Superior temporal gyrus (tissue), 1 donor: ENCODE measurements around the gene RAPGEF5.

Experiments used
- DNase-seq: peaks from one replicate; pipeline ENCODE4 v3.0.0-alpha.2; 2016; ENCODE audit errors: extremely low spot score

The RAPGEF5 gene

GRCh38 chr7:22194658-22195273, 162.2 kb downstream of the RAPGEF5 start:
- peak; percentile 85 for DNase-seq

GRCh38 chr7:22193450-22193983, 163.4 kb downstream of the RAPGEF5 start:
- peak; percentile 92 for DNase-seq

- no peak for DNase-seq
Measured at GRCh38 chr7:22192801-22193200, 164.2 kb downstream of the RAPGEF5 start.

- DNase-seq = no peak
Measured at GRCh38 chr7:22190736-22191135, 166.2 kb downstream of the RAPGEF5 start.

GRCh38 chr7:22189741-22190140, 167.2 kb downstream of the RAPGEF5 start:
- no peak for DNase-seq

- DNase-seq = no peak
Measured at GRCh38 chr7:22189230-22189629, 167.7 kb downstream of the RAPGEF5 start.

GRCh38 chr7:22187691-22188348, 169.1 kb downstream of the RAPGEF5 start:
- DNase-seq = no peak

- no peak for DNase-seq
Measured at GRCh38 chr7:22185559-22185958, 171.4 kb downstream of the RAPGEF5 start.

GRCh38 chr7:22184549-22185199, 172.3 kb downstream of the RAPGEF5 start:
- no peak for DNase-seq

GRCh38 chr7:22183522-22184280, 173.3 kb downstream of the RAPGEF5 start:
- no peak for DNase-seq

- no peak for DNase-seq
Measured at GRCh38 chr7:22182149-22182548, 174.8 kb downstream of the RAPGEF5 start.

GRCh38 chr7:22181663-22182062, 175.3 kb downstream of the RAPGEF5 start:
- no peak for DNase-seq

- no peak for DNase-seq
Measured at GRCh38 chr7:22179442-22179879, 177.5 kb downstream of the RAPGEF5 start.

GRCh38 chr7:22178735-22179134, 178.2 kb downstream of the RAPGEF5 start:
- no peak for DNase-seq

- DNase-seq = no peak
Measured at GRCh38 chr7:22176791-22177412, 180.1 kb downstream of the RAPGEF5 start.

- DNase-seq = no peak
Measured at GRCh38 chr7:22174574-22174953, 182.4 kb downstream of the RAPGEF5 start.

GRCh38 chr7:22173685-22174573, 183.0 kb downstream of the RAPGEF5 start:
- no peak for DNase-seq

- DNase-seq = no peak
Measured at GRCh38 chr7:22168129-22168634, 188.8 kb downstream of the RAPGEF5 start.

GRCh38 chr7:22167482-22167881, 189.5 kb downstream of the RAPGEF5 start:
- DNase-seq = no peak

GRCh38 chr7:22166928-22167327, 190.0 kb downstream of the RAPGEF5 start:
- DNase-seq = no peak
